Tibial artery (tissue), 4 donors: ENCODE measurements around the gene MGAT5.

Experiments used
- DNase-seq, 2 donors: peaks; one replicate each; pipeline ENCODE4 v3.0.0-alpha.2; 2019
- H3K27ac ChIP-seq, 2 donors: fragments of 200-600 bp; sonication (generic) in 1 of 2; 1 replicate in 1 of 2; 2 replicates in 1 of 2; pipeline ENCODE4 v1.5.1; 2018 to 2019; ENCODE audit warnings: mild to moderate bottlenecking in 1 of 2
- H3K27me3 ChIP-seq, 2 donors: fragments of 200-600 bp; sonication (generic) in 1 of 2; one replicate each; pipeline versions ENCODE4 v1.5.1 to v1.6.0; 2016 to 2019
- H3K36me3 ChIP-seq, 3 donors: fragments of 200-600 bp; sonication (generic) in 2 of 3; one replicate each; pipeline ENCODE4 v1.5.1; 2016 to 2019; ENCODE audit warnings: mild to moderate bottlenecking in 2 of 3
- H3K4me1 ChIP-seq, 4 donors: fragments of 200-600 bp; sonication (generic) in 2 of 4; 1 replicate in 3 of 4; 2 replicates in 1 of 4; pipeline ENCODE4 v1.5.1; 2016 to 2019
- H3K4me3 ChIP-seq, 2 donors: fragments of 200-600 bp; sonication (generic) in 1 of 2; 1 replicate in 1 of 2; 2 replicates in 1 of 2; pipeline ENCODE4 v1.5.1; 2018 to 2019; ENCODE audit warnings: mild to moderate bottlenecking in 2 of 2
- H3K9me3 ChIP-seq, 3 donors: fragments of 200-600 bp; sonication (generic) in 1 of 3; one replicate each; pipeline ENCODE4 v1.5.1; 2016 to 2019
- CTCF ChIP-seq, 2 experiments: fragments of 200-600 bp in 1 of 2; fragments of 450-650 bp in 1 of 2; IDR thresholded peaks; one replicate each; pipeline ENCODE4 v1.5.1; 2017 to 2019; ENCODE audit warnings: antibody characterized with exemption in 2 of 2, mild to moderate bottlenecking in 1 of 2, moderate library complexity in 1 of 2
- intact Hi-C: fragments of 100-400 bp; cut with DNase I; formaldehyde crosslinking; loops from one replicate; pipeline ENCODE4 v1.15.0; 2023; ENCODE audit warnings: low total_unique reads

Gene MGAT5

DNA sequence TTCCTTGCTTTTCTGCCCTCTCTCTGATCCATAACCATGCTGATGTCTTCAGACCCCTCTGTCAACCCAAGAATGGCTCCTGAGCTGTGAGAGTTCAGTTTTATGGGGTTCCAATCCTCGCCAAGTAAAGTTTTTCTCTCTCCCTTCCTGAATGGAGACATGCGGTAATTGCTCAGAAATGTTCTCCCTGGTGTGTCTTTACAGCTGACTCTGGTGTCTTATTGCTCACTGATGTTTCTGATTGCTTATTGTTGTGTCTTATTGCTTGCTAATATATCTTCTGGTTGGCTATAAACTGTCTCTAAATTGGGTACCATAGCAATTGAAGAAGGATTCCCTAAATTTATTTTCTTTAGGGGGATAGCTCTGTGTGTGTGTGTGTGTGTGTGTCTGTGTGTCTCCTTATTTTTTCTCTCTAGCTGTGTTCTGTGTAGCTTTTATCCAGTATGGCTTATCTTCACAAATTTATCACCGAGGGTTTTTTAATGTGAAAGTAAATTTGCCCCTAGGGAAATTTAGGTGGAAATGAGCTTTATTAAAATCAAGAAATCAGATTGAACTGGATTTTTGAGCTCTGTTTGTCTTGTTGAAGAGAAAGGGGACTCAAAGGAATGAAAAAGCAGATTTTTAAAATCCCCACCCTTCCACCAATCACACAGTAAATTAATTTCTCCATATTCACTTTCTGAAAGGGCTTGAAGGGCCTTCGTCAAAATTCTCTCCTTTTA lies 19.5 kb downstream of the MGAT5 start:
- no peaks in the 10 kb centered on the region for H3K9me3 ChIP-seq
- H3K4me1 ChIP-seq = peaks cover 0 to 8% (median under 1%) of the 10 kb centered on the region in 4 donors
- H3K36me3 ChIP-seq = peaks cover 0 to 11% (median 0%) of the 10 kb centered on the region in 3 donors
- no peak for DNase-seq
- no peaks in the 10 kb centered on the region for H3K27me3 ChIP-seq
- H3K4me3 ChIP-seq = no peak overlapping the region
- H3K27ac ChIP-seq = no peak overlapping the region
- intact Hi-C loops = no loop called here
- TF ChIP-seq CTCF (IDR thresholded peaks at IDR 0.05) = no peak

GRCh38 chr2:134274121-134274520 lies 20.2 kb downstream of the MGAT5 start:
- Histone ChIP-seq H3K27ac (no peak overlapping the region), H3K4me3 (no peak overlapping the region), H3K4me1 (peaks cover 0 to 14% (median 3%) of the 10 kb centered on the region in 4 donors), H3K36me3 (peaks cover 0 to 11% (median 0%) of the 10 kb centered on the region in 3 donors), H3K27me3 (no peaks in the 10 kb centered on the region), H3K9me3 (no peaks in the 10 kb centered on the region)
- intact Hi-C loops = no loop called here
- DNase-seq = no peak
- TF ChIP-seq CTCF (IDR thresholded peaks at IDR 0.05) = no peak

- intact Hi-C loops = no loop called here
- Histone ChIP-seq H3K4me3 (no peak overlapping the region), H3K36me3 (peaks cover 0 to 11% (median 0%) of the 10 kb centered on the region in 3 donors), H3K27me3 (no peaks in the 10 kb centered on the region), H3K27ac (no peak overlapping the region), H3K4me1 (peaks cover 0 to 20% (median 3%) of the 10 kb centered on the region in 4 donors), H3K9me3 (no peaks in the 10 kb centered on the region)
- TF ChIP-seq CTCF (IDR thresholded peaks at IDR 0.05) = no peak
- DNase-seq = no peak
Measured at GRCh38 chr2:134275058-134275862, 21.4 kb downstream of the MGAT5 start.

- no peak for DNase-seq
- no peak for TF ChIP-seq CTCF (IDR thresholded peaks at IDR 0.05)
- H3K4me1 ChIP-seq = peaks cover 0 to 20% (median 3%) of the 10 kb centered on the region in 4 donors
- no peak overlapping the region for H3K4me3 ChIP-seq
- H3K9me3 ChIP-seq = no peaks in the 10 kb centered on the region
- no peaks in the 10 kb centered on the region for H3K27me3 ChIP-seq
- peaks cover 0 to 4% (median 0%) of the 10 kb centered on the region in 3 donors for H3K36me3 ChIP-seq
- intact Hi-C loops = no loop called here
- no peak overlapping the region for H3K27ac ChIP-seq
Measured at GRCh38 chr2:134276381-134277172, 22.7 kb downstream of the MGAT5 start.

DNA sequence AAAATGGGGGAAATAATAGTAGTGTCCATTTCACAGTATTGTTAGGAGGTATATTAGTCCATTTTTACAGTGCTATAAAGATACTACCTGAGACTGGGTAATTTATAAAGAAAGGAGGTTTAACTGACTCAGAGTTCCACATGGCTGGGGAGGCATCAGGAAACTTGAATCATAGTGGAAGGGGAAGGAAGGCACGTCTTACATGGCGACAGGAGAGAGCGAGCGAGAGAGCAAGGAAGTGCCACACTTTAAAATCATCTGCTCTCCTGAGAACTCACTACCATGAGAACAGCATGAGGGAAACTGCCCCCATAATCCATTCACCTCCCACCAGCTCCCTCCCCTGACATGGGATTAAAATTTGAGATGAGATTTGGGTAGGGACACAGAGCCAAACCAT lies 23.4 kb downstream of the MGAT5 start:
- intact Hi-C loops = no loop called here
- H3K4me3 ChIP-seq = no peak overlapping the region
- peaks cover 0 to 20% (median 3%) of the 10 kb centered on the region in 4 donors for H3K4me1 ChIP-seq

More for the DNA sequence above, 23.4 kb downstream of the MGAT5 start:
- Histone ChIP-seq H3K9me3 (no peaks in the 10 kb centered on the region), H3K36me3 (no peaks in the 10 kb centered on the region), H3K27ac (no peak overlapping the region), H3K27me3 (no peaks in the 10 kb centered on the region)
- no peak for DNase-seq
- TF ChIP-seq CTCF (IDR thresholded peaks at IDR 0.05) = no peak
